LoVo (cell line): ENCODE data around the gene FAM110A.
"Not testable (repeated sequence)": the region's sequence is repeated elsewhere in the genome, so short reads cannot be mapped to it uniquely, and the experiment has no call there.

Experiments
- DNase-seq: peaks from one replicate; pipeline ENCODE4 v3.0.0-alpha.2; 2016; ENCODE audit warnings: low spot score

FAM110A gene

DNA sequence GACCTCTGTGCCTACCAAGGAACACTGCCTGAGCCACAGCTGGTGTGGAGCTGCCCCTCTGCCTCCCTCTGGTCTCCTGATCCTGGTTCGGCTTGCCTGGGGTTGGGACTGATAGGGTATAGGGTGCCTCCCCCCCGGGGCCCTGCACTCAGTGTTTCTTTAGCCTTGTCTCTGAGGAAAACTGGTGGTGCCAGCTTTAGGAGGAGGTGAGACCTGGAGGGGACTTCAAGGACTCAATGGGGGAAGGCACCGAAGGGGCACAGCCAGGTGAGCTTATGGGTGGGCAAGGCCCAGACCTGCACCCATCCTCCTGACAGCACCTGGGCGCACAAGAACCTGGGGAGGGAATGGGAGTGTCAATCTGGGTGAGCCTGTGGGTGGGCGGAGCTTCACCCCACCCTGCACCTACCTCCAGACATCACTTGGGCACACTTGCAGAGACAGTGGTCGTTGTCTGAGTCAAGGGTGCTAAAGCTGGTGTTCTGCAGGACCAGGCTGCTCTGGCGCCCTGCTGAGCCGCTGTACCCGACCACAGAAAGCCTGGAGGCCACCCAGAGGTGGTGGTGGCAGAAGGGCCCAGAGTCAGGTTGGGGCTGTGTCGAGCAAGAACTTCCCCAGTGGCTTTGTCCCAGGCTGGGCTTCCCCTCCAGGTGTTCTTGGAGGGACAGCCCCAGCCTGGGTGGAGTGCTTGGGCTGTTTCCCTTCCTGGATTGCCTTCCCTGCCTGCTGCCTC is 40.5 kb downstream of the FAM110A start:
- DNase-seq: no peak

DNA sequence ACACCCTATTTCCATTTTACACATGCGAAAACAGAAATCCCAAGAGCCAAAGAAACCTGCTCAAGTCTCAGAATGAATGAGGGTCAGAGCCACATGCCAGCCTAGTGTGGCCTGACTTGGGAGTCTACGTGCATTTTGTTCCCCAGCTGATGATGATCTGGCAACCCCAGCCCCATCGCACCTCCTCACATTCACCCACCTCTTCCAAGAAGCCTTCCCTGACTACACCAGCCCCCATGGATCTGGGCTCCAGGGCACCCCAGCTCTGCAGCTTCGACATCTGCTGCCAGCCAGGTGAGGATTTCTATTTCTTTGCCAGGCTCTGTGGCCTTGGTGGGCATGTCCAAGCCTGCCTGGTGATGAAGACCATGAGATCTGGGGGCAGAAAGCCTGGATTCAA is 41.6 kb downstream of the FAM110A start:
- no peak for DNase-seq

DNA sequence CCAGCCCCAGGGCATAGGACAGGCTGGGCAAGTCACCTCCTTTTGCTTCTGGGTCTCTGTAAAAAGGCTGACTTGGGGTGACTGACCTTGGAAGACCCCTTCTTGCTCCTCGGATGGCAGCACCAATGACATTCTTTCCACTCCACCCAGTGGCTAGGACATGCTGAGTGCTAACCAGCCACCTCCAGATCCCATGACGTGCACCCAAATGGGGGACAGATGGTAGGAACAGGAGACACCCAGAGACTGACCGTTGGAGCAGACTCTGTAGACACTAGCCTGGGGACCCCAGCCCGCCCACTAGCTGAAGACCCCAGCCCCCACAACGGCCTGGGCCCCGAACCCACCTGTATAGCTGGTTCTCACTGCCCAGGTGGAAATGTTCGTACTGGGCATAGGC is 44.3 kb downstream of the FAM110A start:
- DNase-seq: no peak

DNA sequence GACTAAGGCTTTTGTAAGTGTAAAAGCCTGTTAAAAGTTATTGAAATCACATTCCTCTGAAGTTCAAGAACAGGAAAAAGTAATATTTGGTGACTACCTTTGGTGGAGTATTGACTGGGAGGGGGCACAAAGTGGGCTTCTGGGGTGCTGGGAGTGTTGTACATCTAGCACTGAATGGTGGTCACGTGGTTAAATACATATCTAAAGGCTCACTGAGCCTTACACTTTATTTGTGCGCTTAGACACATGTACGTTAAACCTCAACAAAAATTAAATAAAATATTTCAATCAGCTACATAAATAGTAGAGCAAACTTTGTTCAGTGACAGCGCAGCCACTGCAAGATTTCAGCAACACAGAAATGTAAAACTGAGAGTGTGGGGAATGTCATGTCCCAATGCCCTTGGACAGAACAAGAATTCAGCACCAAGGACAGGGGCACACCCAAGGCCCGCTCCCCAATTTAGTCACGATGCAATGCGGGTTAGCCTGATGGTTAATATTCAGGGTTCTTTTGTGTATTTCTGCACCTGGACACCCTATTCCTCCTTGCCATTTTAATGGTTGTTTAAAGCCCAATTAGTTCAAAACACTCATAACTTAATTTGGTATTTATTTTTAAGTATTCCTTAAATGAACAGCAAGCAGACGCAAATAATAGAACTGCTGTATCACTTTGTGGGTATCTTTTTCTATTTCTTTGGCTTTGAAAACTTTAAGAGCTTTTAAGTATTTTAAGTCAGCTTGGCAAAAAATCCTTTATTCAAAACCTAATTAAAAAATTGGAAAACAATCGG is 45.2 kb downstream of the FAM110A start:
- DNase-seq: peak; percentile 7

DNA sequence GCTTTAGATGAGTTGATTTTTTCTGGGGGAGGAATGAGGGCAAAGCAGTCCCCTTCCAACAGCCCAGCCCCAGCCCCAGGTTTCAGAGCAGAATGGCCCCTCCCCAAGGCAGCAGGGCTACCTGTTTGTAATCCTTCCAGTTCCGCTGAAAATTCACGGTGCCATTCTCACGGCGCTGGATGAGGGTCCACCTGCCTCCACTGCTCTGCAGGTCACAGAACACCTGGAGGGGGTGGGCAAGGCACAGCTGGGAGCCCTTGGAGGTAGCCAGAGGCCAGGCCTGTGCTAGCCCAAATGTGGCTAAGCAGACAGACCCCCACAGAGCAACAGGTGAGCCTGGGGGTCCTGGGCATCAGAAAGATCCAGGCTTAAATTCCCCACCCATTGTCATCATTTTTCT is 46.1 kb downstream of the FAM110A start:
- DNase-seq: no peak

DNA sequence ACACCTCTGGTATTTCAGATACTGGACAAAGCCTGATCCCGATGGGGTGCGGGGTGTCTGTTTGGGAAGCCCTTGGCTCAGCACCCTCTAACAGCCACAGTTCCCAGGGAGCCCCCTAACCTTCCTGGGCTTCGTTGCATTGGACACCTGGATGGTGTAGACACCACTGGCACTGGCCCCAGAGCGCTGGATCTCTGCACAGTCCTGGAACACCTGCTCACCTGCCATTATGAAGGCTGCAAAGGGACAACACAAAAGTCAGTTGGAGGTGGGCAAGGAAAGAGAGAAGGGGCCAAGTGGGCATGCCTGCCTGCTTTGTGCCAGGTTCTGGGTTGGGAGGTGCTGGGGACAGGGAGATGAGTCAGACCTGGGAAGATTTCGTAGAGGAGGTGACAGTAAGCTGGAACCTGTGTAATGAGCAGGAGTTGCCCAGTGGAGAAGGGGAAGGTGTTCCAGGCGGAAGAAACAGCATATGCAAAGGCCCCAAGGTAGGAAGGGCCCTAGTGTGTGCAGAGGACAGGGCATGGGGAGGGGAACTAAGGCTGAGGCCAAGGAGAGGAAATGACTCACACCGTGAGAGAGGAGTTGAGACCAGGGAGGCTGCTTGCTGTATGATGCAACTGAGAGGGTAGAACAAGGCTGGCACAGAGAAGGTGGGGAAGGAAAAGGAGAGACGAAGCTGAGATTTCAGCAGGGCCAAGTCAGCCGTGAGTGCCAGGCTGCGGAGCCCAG is 47.7 kb downstream of the FAM110A start:
- DNase-seq: peak; percentile 18

DNA sequence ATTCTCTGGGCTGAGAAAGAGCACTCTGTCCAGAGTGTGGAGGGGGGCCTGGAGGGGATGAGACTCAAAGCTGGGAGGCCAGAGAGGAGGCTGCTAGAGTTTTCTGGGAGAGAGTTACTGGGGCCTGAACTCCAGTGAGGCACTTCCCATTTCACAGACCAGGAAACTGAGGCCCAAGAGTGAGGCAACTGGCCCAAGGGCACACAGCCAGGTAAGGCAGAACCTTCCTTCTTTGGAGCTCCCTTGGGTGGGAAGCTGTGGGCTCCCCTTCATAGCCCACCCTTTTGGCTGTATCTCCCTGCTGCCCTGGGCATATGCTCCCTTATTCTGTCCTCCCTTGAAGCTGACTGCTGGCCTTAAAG is 48.2 kb downstream of the FAM110A start:
- DNase-seq: no peak

DNA sequence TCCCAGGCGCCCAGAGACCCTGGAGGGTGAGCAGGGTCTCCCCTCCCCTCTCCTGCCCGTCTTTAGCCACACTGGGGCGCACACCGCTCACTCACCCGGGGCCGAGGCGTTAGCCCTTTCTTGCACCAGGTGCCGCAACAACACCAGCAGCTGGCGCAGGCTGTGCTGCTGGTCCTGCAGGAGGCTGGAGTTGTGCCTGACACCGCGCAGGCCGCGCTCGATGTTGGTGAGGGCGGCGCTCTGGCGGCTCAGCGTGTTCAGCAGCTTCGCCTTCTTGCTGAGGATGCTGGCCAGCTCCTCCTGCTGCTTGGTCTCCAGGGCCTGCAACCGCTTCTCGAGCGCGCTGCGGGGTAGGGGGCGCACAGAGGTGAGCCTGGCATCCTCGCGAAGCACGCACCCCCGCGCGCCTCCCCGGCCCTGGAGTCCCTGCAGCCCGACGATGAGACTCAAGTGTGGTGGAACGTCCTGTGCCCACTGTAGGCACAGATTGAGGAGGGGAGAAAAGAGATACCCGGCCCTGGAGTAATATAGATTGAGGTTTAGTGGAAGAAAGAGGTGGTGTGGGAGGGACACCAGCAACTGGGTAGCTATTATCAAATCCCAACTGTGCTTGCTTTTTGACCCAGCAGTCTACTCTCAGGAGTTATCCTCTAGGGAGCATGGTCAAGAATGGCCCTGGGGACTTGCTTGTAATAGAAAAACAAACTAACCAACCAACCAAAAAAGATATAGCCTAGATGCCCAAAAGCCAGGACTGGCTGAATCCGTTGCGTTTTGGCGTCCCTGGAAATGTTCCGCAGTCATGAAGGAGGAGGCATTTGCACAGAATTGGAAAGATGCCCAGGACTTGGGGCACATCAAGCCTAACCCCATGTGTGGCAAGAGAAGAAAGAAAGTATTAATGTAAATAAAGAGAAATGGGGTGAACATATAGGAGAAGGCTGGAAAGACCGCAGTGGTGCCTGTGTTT is 51.8 kb downstream of the FAM110A start:
- DNase-seq: no peak

DNA sequence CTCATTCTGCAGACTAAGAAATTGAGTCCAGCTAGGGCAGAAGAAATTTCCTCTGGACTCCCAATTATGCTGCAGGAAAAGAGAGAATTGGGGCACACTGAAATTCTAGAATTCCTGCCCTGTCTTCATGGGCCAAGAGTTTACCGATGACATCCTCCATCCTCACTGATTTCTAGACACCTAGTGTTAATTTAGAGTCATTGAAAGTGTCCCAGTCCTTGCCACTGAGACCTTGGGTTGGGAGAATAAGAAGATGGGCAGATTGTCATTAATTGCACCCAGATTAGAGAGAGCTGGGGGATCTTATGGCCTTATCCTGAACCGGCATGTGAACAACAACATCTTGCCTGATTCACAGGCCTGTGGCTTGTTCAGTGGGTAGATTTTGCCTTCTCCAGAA is 53.6 kb downstream of the FAM110A start:
- no peak for DNase-seq

DNA sequence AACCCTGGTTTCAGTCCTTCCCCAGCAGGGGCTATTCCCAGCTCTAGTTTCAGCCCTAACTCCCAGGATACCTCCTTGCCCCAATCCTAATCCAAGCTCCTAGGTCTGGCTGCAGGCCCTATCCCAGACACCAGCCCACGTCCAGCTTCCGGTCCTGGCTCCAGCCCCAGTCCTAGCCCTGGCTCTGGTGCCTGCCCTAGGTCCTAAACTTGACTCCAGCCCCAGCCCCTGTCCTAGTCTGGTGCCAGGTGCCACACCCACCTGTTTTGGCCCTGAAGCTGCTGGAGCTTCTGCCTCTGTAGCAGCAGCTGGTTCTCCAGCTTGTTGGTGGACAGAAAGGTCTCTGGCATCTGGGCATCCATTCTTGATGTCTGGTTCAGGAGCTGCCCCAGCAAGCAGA is 54.5 kb downstream of the FAM110A start:
- DNase-seq: no peak

DNA sequence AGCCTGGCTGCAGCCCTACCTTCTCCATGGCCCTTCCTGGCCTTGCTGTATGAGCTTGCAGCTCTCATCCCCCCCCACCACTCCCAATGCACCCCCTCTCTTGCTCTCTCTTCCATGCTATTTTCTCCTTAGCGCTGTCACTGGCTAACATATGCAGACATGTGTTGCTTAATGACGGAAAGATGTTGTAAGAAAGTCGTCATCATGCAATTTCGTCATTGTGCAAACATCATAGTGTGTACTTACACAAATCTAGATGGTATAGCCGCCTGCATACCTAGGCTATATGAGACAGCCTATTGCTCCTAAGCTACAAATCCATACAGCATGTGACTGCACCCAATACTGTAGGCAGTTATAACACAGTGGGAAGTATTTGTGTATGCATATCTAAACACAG is 55.6 kb downstream of the FAM110A start:
- no peak for DNase-seq

DNA sequence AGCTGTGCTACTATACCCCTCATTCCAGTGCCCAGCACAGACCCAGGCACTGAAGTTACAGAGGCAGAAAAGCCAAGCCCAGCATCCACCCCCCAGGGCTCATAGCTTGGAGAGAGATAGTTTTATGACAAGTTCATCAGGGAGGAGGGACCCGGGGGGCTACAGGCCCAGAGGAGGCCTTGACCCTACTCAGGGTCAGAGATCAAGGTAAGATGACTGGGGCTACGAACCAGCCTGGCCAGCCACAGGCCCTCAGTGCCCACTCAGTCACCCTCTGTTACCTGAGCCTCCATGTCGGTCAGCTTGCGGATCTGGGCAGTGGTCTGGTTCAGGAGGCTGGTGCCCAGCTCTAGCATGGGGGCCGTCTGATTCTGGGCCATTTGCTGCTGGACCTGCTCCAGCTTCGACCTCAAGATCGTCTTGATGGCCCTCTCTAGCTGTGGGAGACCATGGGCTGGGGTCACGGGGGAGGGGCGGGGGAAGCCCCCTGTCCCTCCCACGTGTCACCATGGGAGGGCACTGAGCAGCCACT is 56.5 kb downstream of the FAM110A start:
- no peak for DNase-seq

DNA sequence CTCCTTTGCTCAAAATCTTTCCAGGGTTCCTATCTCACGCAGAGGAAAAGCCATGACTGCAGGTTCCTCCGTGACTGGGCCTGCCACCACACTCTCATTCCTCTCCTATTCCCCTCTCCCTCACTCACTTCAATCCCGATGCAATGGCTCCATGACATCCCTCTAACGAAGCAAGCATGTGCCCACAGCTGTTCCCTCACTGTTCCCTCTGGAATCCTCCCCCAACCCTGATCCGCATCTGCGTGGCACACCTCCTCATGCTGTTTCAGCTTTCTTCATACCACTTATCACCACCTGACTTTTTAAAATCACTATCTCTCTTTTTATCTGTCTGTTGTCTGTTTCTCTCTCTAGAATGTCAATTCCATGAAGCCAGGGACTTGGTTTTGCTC is 57.1 kb downstream of the FAM110A start:
- DNase-seq: no peak

DNA sequence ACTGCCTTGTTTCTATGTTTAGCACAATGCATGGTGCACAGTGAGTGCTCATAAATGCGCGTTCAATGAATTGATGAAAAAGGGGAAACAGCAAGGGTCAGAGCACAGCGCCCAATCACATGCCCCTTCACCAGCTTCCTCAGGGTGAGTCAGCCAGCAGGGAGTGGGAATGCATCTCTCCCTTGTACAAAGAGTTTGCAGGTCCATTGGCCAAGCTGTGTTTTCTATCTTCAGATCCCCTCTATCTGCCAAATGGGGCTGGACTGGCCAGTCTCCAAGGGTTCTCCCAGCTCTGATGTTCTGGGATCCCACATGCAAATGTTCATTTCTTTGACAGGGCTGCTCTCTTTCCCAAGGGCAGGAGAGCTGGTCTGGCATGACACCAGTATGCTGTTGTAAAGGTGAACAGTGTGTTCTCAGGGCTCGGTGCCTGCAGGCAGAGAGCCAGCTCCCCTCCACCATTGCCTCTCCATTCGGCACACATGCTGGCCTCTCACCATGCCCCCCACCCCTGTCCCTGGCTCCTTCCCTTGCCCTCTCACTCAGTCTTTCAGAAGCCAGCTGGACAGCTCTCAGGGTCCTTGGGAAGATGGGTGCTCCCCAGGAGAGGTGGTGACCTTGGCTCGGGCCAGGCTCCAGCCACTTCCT is 57.7 kb downstream of the FAM110A start:
- DNase-seq: no peak

DNA sequence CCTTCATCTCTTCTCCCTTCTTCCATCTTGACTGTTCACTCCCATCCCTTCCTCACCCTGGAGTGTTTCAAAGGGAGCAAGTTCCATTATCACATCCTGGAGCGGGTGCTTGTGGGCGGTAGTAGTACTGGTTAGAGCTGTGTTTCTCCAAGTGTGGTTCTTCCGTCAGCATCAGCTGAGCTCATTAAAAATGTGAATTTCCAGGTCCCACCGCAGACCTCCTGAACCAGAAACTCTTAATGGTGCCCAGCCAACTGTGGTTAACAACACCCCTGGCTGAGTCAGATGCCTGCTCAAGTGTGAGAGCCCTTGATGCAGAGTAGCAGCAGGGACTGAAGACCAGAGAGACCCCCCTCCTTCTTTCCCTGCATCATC is 58.2 kb downstream of the FAM110A start:
- DNase-seq: no peak

DNA sequence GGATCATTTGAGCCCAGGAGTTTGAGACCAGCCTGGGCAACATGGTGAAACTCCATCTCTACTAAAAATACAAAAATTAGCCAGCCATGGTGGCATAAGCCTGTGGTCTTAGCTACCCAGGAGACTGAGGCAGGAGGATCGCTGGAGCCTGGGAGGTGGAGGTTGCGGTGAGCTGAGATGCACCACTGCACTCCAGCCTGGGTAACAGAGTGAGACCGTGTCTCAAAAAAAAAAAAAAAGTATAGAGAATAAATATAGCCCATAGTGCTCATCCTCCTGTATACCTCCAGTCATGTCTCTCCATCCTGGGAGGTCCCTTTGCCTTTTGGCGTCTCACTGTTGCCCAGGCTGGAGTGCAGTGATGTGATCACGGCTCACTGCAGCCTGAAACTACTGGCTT is 58.9 kb downstream of the FAM110A start:
- not testable (repeated sequence) for DNase-seq
